ENCODE results near the gene RNF11.

The RNF11 gene

DNA sequence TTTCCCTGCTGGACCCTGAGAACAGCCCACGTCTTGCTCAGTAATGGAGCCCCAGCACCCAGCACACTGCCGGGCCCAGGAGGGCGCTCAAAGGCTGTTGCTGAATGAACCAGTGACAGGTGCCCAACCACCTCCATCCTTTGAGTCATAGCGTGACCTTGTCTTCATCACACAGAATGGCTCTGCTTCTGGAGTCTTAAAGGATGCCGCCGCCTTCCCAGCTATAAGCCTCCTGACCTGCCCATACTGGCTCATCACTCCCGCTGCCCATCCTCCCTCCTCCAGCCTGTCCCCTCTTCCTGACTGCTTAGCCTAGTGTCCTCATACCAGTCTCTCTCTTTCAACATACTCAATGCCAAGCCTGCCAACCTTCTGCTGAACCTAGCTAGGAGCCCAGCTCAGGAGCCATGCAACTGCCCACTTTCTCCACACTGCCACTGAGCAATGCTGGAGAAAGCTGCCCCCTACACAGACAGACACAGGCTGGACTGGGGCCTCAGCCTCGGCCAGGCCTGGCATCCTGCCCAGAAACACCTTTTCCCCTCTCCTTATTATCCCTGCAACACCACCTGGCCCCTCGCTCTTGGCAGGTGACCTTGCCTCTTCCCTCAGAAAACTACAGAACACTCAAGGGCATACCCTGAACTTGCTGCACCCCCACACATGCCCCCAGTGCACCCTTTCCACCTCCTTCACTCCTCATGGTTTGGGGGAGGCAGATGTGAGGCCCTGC, 80.2 kb downstream of the RNF11 start:
- no peak overlapping the region for H3K4me3 ChIP-seq (ENCODE audit: low read length)
- TF ChIP-seq ZNF274 (IDR thresholded peaks at IDR 0.05; ENCODE audit: low read depth, low read length): no peak

DNA sequence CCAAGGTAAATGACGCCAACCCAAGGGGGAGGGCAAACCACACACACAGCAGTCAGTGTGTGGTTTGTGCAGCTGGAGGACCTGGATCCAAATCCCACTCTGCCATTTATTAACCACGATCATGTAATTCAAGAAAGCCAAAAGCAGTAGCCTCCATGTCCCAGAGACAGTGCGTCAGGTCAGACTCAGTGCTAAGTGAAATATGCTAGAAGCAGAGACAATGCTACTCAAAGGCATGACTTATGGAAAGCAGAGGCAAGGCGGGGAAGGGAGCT, 80.7 kb downstream of the RNF11 start:
- no peak for TF ChIP-seq ZNF274 (IDR thresholded peaks at IDR 0.05; ENCODE audit: low read depth, low read length)
- no peak overlapping the region for H3K4me3 ChIP-seq (ENCODE audit: low read length)

- no peak for TF ChIP-seq ZNF274 (IDR thresholded peaks at IDR 0.05; ENCODE audit: low read depth, low read length)
- H3K4me3 ChIP-seq (ENCODE audit: low read length): no peak overlapping the region
These were observed 81.7 kb downstream of the RNF11 start for GRCh38 chr1:51317798-51318197.

GRCh38 chr1:51320967-51321923, 85.2 kb downstream of the RNF11 start:
- TF ChIP-seq ZNF274 (IDR thresholded peaks at IDR 0.05; ENCODE audit: low read depth, low read length): no peak
- H3K4me3 ChIP-seq (ENCODE audit: low read length): no peak overlapping the region

GRCh38 chr1:51321924-51322280, 85.8 kb downstream of the RNF11 start:
- no peak for TF ChIP-seq ZNF274 (IDR thresholded peaks at IDR 0.05; ENCODE audit: low read depth, low read length)
- H3K4me3 ChIP-seq (ENCODE audit: low read length): no peak overlapping the region

- TF ChIP-seq ZNF274 (IDR thresholded peaks at IDR 0.05; ENCODE audit: low read depth, low read length): no peak
These were observed 86.5 kb downstream of the RNF11 start for GRCh38 chr1:51322417-51323101.

More at GRCh38 chr1:51322417-51323101, 86.5 kb downstream of the RNF11 start:
- no peak overlapping the region for H3K4me3 ChIP-seq (ENCODE audit: low read length)
